Keratinocyte (primary cell): ENCODE results near the gene MNAT1. TPM values are rescaled to one million over a fixed set of nuclear protein-coding genes. Genes with fewer than 3 reads are reported as not detected.

ENCODE experiments used
- DNase-seq: peaks from one replicate; pipeline ENCODE4 v3.0.0-alpha.2; 2011; ENCODE audit warnings: low read depth, missing footprints, low spot score
- FAIRE-seq: peaks from 2 replicates; lab custom pipeline; 2011; peaks lifted over from hg19 to GRCh38; lab: Jason Lieb, UNC
- H2AFZ ChIP-seq: 2 replicates; pipeline ENCODE4 v1.6.0; 2012; ENCODE audit warnings: low read length, control low read depth, inconsistent platforms; ENCODE audit not compliant: control insufficient read depth
- H3K27ac ChIP-seq: 2 replicates; pipeline ENCODE4 v1.5.1; 2011; ENCODE audit warnings: low read length; ENCODE audit not compliant: control insufficient read depth, insufficient read depth
- H3K27me3 ChIP-seq: 3 replicates; pipeline ENCODE4 v1.6.0; 2011; ENCODE audit warnings: low read length; ENCODE audit not compliant: control insufficient read depth, insufficient read depth; ENCODE audit errors: extremely low read depth
- H3K36me3 ChIP-seq, 2 experiments: 2 replicates in 1 of 2; 3 replicates in 1 of 2; pipeline ENCODE4 v1.5.1; 2011; ENCODE audit warnings: low read length in 2 of 2, mild to moderate bottlenecking in 1 of 2; ENCODE audit not compliant: control insufficient read depth in 2 of 2, insufficient read depth in 2 of 2; ENCODE audit errors: extremely low read depth in 1 of 2
- H3K4me1 ChIP-seq: 3 replicates; pipeline ENCODE4 v1.5.1; 2011; ENCODE audit warnings: low read length; ENCODE audit not compliant: control insufficient read depth, insufficient read depth; ENCODE audit errors: extremely low read depth
- H3K4me2 ChIP-seq: 3 replicates; pipeline ENCODE4 v1.6.0; 2011; ENCODE audit warnings: low read depth, low read length; ENCODE audit not compliant: control insufficient read depth, insufficient read depth; ENCODE audit errors: extremely low read depth
- H3K4me3 ChIP-seq, 3 experiments: fragments of 200-600 bp in 1 of 3; sonication (generic) in 1 of 3; 2 replicates in 2 of 3; 3 replicates in 1 of 3; pipeline ENCODE4 v1.5.1; 2011 to 2016; ENCODE audit warnings: low read length in 3 of 3, mild to moderate bottlenecking in 3 of 3, control low read depth in 2 of 3, inconsistent platforms in 1 of 3, low read depth in 1 of 3, mixed read lengths in 1 of 3, mixed run types in 1 of 3, moderate library complexity in 1 of 3; ENCODE audit not compliant: control insufficient read depth in 2 of 3, insufficient read depth in 2 of 3; ENCODE audit errors: extremely low read depth in 1 of 3
- H3K79me2 ChIP-seq: 2 replicates; pipeline ENCODE4 v1.6.0; 2012; ENCODE audit warnings: low read length; ENCODE audit not compliant: control insufficient read depth, insufficient read depth
- H3K9ac ChIP-seq: 3 replicates; pipeline ENCODE4 v1.6.0; 2011; ENCODE audit warnings: low read length; ENCODE audit not compliant: control insufficient read depth, insufficient read depth; ENCODE audit errors: extremely low read depth
- H3K9me1 ChIP-seq: 3 replicates; pipeline ENCODE4 v1.6.0; 2011; ENCODE audit warnings: low read length; ENCODE audit not compliant: control insufficient read depth, insufficient read depth; ENCODE audit errors: extremely low read depth
- H3K9me3 ChIP-seq: 2 replicates; pipeline ENCODE4 v1.5.1; 2012; ENCODE audit warnings: low read depth, low read length; ENCODE audit not compliant: control insufficient read depth
- H4K20me1 ChIP-seq: 3 replicates; pipeline ENCODE4 v1.6.0; 2011; ENCODE audit warnings: low read length; ENCODE audit not compliant: control insufficient read depth, insufficient read depth; ENCODE audit errors: extremely low read depth
- CTCF ChIP-seq, 3 experiments: IDR thresholded peaks in 1 of 3; conservative IDR thresholded peaks in 1 of 3; optimal IDR thresholded peaks in 1 of 3; 2 replicates in 2 of 3; 3 replicates in 1 of 3; pipeline versions ENCODE3 to v1.5.1; 2011; ENCODE audit warnings: low read length in 3 of 3, mild to moderate bottlenecking in 3 of 3, moderate library complexity in 2 of 3, control low read depth in 1 of 3, inconsistent platforms in 1 of 3; ENCODE audit not compliant: insufficient read depth in 2 of 3; ENCODE audit errors: extremely low read depth in 1 of 3
- EZH2 ChIP-seq: IDR thresholded peaks from one replicate; pipeline ENCODE4 v1.6.1; 2012; ENCODE audit warnings: inconsistent platforms, mild to moderate bottlenecking, low read length, moderate library complexity
- dilution Hi-C: fragments of 300-500 bp; cut with MboI; formaldehyde crosslinking; loops from one replicate; pipeline ENCODE4 v1.7.0; 2020; ENCODE audit warnings: low sequenced_read_pairs; ENCODE audit not compliant: extremely low pct_ligation_motif_present
- polyA plus RNA-seq, 5 experiments: library from polyadenylated mRNA; depleted of rRNA in 3 of 5; stranded (reverse) in 3 of 5; stranded (forward) in 1 of 5; unstranded in 1 of 5; fragments of >200 nt; gene quantifications; 1 replicate in 1 of 5; 2 replicates in 3 of 5; 3 replicates in 1 of 5; pipeline versions ENCODE4 v1.2.1 to v1.2.3, GENCODE V29; 2011 to 2012; ENCODE audit warnings: missing spikeins in 2 of 5, low read depth in 1 of 5, low replicate concordance in 1 of 5

Gene MNAT1
- polyA plus RNA-seq, 1 donor (not counting 4 experiments of a cell fraction or from before 2014, with no cell fraction given), result 79.5 TPM

DNA sequence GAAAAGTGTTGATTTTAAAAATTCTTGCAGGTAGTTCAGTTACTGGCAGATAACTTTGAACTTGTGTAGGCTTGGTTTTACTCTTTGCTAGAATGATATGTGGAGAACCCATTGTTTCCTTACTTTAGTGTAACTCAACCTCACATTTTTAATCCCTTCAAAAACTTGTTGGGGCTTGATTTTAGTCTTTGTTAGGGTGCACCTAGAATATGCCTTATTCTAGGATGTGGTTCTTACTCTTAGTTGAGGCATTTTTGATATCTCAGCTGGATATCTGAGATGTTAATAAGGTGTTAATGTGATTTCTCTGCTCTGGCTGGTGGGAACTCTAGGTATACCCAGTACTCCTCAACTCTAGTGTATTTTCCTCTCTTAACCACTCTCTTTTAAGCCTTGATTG lies 10.0 kb downstream of the MNAT1 start:
- no peaks in the 10 kb centered on the region for H3K36me3 ChIP-seq
- dilution Hi-C loops, result no loop called here
- peaks cover 19% of the 10 kb centered on the region for H3K4me1 ChIP-seq
- DNase-seq (no peak), FAIRE-seq (peak; percentile 84)
- no peaks in the 10 kb centered on the region for H4K20me1 ChIP-seq
- H2AFZ ChIP-seq, result no peak overlapping the region
- TF ChIP-seq EZH2 (no peak), CTCF (optimal IDR thresholded peaks at IDR 0.05 in 1 of 3, IDR thresholded peaks at IDR 0.05 in 1 of 3, conservative IDR thresholded peaks at IDR 0.05 in 1 of 3; ENCODE audit: extremely low read depth in 1 of 3, insufficient read depth in 2 of 3, low read length in 3 of 3) (no peak)
- H3K9ac ChIP-seq, result no peak overlapping the region
- H3K4me2 ChIP-seq, result peak overlapping the region; percentile 67
- H3K9me3 ChIP-seq, result no peaks in the 10 kb centered on the region
- peak overlapping the region in 1 of 3 experiments; percentile 23 for H3K4me3 ChIP-seq
- H3K27me3 ChIP-seq, result no peaks in the 10 kb centered on the region
- peaks cover 88% of the 10 kb centered on the region for H3K79me2 ChIP-seq
- no peaks in the 10 kb centered on the region for H3K9me1 ChIP-seq
- H3K27ac ChIP-seq, result peak overlapping the region; percentile 46

GRCh38 chr14:60753264-60754119 lies 18.9 kb downstream of the MNAT1 start:
- Histone ChIP-seq H3K9me1 (no peaks in the 10 kb centered on the region), H2AFZ (no peak overlapping the region), H3K27ac (no peak overlapping the region), H3K36me3 (peaks cover 0 to 6% of the 10 kb centered on the region in 2 experiments), H3K4me1 (peaks cover 25% of the 10 kb centered on the region), H3K9ac (no peak overlapping the region), H3K79me2 (peaks cover 72% of the 10 kb centered on the region), H3K27me3 (no peaks in the 10 kb centered on the region), H3K9me3 (no peaks in the 10 kb centered on the region), H4K20me1 (no peaks in the 10 kb centered on the region), H3K4me2 (no peak overlapping the region), H3K4me3 (no peak overlapping the region)
- TF ChIP-seq EZH2 (no peak), CTCF (optimal IDR thresholded peaks at IDR 0.05 in 1 of 3, IDR thresholded peaks at IDR 0.05 in 1 of 3, conservative IDR thresholded peaks at IDR 0.05 in 1 of 3; ENCODE audit: extremely low read depth in 1 of 3, insufficient read depth in 2 of 3, low read length in 3 of 3) (no peak)
- FAIRE-seq, result no peak
- no peak for DNase-seq
- dilution Hi-C loops, result no loop called here
